DMS53 (cell line): ENCODE measurements around the gene INHA.
A peak's percentile ranks its signal among the peaks of the same experiment; 100 is the strongest.

Experiments used
- DNase-seq: peaks from one replicate; lab custom pipeline; 2025; lab: John Stamatoyannopoulos, UW

Gene INHA

DNA sequence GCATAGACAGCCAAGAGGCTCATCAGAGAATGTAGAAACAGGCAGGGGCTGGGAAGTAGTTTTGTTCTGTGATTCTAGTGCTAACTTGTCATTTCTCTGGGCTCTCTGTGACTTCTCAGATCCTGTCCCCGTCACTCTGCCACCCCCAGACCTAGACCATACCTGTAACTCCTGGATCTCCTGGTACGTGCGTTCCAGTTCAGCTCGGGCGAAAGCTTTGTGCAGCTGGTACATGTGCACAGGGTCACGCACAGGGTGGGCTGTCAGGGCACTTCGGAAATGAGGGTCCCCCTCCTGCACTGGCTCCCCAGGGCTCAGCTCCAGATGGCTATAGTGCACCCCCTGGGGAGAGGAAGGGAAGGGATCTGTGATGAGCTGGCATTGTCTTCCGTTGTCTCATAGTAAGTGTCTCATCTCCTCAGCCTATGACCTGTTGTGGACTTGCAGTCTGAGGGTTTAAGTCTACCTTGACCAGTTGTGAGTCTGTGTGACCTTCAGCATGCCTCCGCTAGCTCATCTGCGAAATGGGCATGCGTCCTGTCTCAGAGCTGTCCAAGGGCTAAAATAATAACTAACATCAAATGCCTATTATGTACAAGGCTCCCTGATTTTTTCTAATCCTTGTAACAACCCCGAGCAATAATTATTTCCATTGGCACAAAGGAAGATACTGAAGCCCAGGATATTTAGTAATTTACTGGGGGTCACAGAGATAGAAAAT is 31.2 kb upstream of the INHA start:
- DNase-seq = no peak

- peak; percentile 95 for DNase-seq
Measured at GRCh38 chr2:219541611-219542180, 30.4 kb upstream of the INHA start.

DNA sequence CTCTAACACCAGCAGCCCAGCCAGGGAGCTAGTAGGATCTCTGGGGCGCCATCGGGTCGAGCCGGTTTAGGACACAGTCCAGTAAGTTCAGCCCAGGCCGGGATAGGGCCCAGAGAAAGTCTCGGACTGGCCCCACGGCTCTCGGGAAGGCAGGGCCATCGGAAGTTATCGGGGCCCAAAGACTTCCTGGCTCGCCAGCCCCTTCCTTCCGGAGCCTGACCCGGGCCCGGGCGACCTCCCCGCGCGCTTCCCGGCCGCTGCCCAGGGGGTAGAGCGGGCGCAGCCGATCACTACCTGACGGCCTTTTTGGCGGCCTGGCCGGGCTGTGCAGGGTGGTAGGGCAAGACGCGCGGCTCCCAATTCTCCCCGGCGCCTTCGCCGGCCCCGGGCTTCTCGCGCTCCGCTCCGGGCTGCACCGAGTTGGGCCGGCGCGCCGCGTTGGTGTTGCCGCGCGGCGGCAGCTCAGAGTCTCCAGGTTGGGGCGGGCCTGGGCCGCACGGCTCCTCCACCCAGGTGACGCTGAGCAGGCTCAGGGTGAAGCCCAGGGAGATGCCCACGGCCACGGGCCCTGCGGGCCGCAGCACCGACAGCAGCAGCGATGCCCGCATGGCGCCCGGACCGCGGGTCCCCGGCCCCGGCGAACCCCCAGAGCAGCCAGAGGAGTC is 29.0 kb upstream of the INHA start:
- peak; percentile 83 for DNase-seq

DNA sequence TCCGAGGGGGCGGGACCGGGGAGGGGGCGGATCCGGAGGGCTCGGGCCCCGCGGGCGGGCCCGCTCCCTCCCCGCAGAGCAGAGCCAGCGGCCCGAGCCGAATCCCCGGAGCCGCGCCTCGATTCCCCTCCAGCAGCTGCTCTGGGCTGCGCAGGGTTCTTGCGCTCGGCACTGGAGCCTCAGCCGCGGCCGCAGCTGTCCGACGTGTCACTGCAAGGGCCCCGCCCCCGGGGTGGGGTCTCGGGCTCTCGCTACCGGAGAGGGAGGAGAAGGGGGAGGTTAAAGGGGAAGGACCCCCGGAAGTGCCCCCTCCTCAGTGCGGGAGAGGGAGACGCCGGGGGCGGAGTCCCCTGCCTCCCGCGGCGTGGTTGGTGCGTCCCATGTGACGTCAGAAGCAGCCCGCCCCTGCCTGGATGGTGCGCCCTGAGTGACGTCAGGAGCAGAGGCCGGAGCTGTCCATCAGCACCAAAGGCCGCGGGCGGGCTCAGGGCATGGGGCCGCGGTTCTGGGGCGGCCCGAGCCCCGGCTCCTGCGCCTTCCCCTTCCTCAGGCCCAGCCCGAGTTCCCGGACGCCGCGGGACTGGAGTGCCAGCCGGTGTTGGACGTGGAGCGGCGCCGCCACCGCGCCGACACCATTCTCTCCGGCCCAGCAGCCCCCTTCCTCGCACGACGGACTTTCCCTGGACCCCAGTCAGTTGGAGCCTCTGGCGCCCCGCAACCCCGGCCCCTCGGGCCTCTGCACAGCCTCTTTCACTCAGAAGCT is 28.3 kb upstream of the INHA start, which contains the start of the genes CHPF and TMEM198:
CHPF (minus strand) TSS at position 214 of the 763 bp plus-strand sequence. CDS start 271 bp downstream, outside the sequence.
TMEM198 (plus strand) TSS at position 433 of the 763 bp plus-strand sequence. CDS start 700 bp downstream, outside the sequence.
- peak; percentile 98 for DNase-seq

GRCh38 chr2:219544567-219544966 is 27.5 kb upstream of the INHA start:
- DNase-seq = no peak

GRCh38 chr2:219545295-219545942 is 26.7 kb upstream of the INHA start:
- no peak for DNase-seq

DNA sequence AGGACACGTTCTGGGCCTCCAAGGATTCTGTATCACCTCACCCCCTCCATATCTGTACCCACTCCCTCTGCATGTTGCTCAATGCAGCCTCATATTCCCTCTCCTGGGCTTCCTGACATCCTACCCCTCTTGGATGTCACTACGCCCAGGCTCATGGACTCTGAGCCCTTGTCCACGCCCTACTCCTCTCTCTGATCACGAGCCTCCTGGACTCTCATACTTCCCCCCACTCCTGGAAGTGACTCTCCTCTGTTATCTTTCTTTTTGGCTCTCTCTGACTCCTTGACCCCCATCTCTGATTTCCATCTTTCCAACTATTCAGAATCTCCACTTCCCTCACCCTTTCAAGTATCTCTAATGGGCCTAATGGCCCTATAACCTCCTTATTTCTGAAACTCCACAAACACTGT is 26.2 kb upstream of the INHA start:
- no peak for DNase-seq

DNA sequence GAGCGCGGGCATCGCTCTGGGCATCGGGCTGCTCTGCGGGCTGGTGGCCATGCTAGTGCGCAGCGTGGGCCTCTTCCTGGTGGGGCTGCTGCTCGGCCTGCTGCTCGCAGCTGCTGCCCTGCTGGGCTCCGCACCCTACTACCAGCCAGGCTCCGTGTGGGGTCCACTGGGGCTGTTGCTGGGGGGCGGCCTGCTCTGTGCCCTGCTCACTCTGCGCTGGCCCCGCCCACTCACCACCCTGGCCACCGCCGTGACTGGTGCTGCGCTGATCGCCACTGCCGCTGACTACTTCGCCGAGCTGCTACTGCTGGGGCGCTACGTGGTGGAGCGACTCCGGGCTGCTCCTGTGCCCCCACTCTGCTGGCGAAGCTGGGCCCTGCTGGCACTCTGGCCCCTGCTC is 24.5 kb upstream of the INHA start:
- no peak for DNase-seq

DNA sequence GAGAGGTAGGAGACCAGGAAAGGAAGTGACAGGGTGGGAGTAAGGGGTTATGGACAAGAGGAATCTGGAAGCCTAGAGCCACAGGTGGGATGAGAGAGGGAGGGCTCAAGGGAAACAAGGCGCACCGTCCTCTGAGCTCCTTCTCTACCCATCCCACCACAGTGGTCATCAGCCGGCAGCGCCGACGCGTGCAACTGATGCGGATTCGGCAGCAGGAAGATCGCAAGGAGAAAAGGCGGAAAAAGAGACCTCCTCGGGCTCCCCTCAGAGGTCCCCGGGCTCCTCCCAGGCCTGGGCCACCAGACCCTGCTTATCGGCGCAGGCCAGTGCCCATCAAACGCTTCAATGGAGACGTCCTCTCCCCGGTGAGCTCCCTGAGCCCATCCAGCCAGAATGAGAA is 23.1 kb upstream of the INHA start:
- no peak for DNase-seq

GRCh38 chr2:219549619-219550018 is 22.5 kb upstream of the INHA start:
- no peak for DNase-seq

- DNase-seq = peak; percentile 82
Measured at GRCh38 chr2:219551441-219552381, 20.4 kb upstream of the INHA start.

DNA sequence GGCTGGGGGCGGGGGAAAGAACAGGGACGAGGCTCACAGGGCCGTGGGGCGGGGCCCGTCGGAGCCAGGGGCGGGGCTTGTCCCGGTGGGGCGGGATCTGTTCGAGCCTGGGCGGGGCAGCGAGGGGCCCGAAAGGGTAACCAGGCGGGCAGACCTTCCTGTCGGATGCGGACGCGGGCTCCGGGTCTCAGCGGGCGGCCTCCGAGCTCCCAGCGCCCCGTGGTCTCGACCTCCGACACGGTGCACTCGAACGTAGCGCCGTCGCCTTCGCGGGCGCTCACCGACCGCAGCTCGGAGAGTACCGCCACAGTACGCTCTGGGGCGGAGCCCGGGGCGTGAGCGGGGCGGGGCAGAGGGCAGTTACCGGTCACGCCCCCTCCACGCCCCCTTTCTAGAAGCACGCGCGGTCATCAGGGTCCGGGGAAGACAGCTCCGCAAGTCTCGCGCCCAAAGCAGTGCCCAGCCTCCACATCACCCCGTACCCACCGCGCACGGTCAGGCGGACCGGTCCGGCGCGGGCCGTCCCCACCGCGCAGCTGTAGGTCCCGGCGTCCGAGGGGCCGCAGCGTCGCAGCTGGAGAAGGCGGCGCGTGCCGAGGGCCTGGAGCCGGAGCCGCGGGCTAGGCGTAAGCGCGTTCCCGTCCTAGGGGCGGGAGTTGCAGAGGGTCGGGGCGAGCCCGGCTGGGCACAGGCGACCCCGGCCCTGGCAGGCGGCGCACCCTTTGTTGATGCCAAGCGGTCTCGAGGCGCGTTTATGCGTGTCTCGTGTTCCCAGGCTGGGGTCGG is 19.5 kb upstream of the INHA start:
- peak; percentile 89 for DNase-seq

DNA sequence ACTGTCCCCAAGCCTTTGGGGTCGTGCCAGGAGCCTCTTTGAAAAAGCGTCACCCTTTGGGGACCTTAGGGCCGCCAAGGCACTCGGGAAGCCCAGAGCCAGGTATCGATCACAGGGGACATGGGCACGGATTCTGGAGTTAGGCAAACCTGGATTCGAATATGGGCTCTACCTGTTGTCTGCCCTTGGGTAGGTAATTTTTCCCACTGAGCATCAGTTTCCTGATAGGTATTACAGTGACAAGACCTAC is 19.0 kb upstream of the INHA start:
- DNase-seq = no peak

DNA sequence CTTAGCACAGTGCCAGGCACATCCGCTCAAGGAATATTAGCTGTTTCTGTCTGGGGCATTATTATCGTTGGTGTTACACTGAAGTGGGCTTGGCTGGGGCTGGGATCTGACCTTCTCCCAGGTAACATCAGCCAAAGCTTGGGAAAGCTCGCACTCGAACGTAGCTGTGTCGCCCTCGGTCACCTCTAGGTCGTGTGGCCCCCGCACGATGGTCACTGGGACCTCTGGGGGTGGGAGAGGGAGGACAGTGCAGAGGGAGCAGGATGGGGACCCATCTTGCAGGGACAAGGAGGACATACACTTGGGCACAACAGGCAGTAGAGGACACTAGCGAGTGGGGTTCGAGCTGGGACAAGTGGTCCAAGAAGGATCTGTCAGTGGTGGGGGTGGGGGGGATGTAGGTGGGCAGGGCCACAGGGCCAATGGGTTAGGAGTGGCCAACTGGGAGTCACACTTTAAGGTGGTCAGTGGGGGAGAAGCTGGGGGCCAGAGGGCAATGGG is 18.6 kb upstream of the INHA start:
- no peak for DNase-seq

GRCh38 chr2:219554350-219554749 is 17.8 kb upstream of the INHA start:
- no peak for DNase-seq

GRCh38 chr2:219555956-219556355 is 16.2 kb upstream of the INHA start:
- no peak for DNase-seq

DNA sequence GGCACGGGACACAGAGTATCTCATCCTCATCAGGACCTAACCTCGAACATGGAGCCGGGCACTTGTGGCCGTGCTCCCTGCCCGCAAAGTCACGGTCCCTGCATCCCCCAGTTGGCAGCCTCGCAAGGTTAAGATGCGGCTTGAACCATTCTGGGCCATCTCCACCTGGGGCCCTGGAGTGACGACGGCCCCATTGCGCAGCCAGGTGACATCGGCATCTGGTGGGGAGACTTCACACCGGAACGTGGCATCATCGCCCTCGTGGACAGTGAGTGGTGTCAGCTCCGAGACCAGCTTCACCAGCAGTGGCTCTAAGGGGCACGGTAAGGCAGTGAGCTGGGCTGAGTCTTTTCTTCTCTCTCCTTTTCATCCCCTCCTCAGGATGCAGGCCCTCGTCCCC is 15.7 kb upstream of the INHA start:
- DNase-seq = no peak

GRCh38 chr2:219557320-219557719 is 14.8 kb upstream of the INHA start:
- no peak for DNase-seq

DNA sequence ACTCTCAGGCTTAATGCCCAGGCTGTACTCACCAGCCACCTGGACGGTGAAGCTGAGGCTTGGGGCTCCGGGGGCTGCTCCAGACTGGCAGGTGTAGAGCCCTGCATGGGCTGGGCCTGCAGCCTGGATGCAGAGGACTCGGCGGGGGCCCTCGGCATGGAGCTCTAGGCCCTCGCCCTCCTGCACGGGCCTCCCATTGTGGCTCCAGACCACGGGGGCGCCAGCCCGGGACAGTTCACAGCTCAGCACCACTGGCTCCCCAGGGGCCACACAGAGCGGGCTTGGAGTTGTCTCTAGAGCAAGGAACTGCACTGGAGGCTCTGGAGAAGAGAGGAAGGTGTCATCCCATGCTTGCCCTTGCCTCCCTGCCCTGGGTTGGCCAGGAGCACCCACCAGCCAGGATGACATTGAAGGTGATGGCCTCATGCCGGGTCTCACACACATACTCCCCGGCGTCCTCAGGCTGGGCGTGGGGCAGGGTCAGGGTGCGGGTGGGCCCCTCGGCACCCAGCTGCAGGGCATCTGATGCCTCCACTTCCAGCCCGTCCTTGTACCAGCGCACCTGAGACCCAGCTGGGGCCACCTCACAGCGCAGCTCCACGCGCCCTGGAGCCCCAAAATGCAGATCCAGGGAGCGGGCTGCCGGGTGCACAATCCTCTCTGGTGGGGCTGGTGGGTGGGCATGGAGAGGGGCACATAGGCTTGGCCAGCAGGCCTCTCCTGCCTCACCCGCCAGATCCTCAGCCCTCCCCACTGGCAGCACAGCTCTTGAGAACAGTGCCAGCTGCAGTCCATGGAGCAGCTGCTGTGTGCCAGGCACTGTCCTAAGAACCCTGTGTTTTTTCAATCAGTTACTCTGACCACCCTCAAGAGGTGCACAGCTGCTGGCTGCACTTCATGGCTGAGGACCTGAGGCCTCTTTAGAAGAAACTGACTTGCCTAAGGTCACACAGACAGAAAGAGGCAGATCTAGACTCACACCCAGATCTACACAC is 14.0 kb upstream of the INHA start:
- DNase-seq = no peak
